ENCODE data around the gene RPL36. TPM values are rescaled to one million over a fixed set of nuclear protein-coding genes. Genes with fewer than 3 reads are reported as not detected.

The RPL36 gene
- total and polyA plus RNA-seq, 9 of the 15 experiments (the other 6 are each of a cell fraction or from before 2014, with no cell fraction given): 350 to 3,412 (median 1,507) TPM

GRCh38 chr19:5690955-5691821 is 1.1 kb downstream of the RPL36 start (continued):
- TF ChIP-seq FOXO4 (CRISPR knock-in tag; IDR thresholded peaks at IDR 0.05): 0 out of 2 replicates have a peak, but pooled peaks have one; percentile 11
- TF ChIP-seq GATAD2A (IDR thresholded peaks at IDR 0.05): no peak
- peak; percentile 98 for TF ChIP-seq POLR2AphosphoS2 (IDR thresholded peaks at IDR 0.05; ENCODE audit: low read length)
- TF ChIP-seq IRF2 (CRISPR knock-in tag; IDR thresholded peaks at IDR 0.05): no peak
- no peak for TF ChIP-seq SAFB2 (IDR thresholded peaks at IDR 0.05; ENCODE audit: borderline replicate concordance, low read depth, low read length, severe bottlenecking)
- TF ChIP-seq REST (IDR thresholded peaks at IDR 0.05; ENCODE audit: borderline replicate concordance): no peak
- TF ChIP-seq REST (CRISPR knock-in tag; IDR thresholded peaks at IDR 0.05; ENCODE audit: low read depth): 0 out of 2 replicates have a peak, but pooled peaks have one; percentile 19
- TF ChIP-seq ZBTB26 (CRISPR knock-in tag; IDR thresholded peaks at IDR 0.05): peak; percentile 33; the same call in 1 of the 2 replicates
- no peak for TF ChIP-seq PTTG1 (tag; IDR thresholded peaks at IDR 0.05; ENCODE audit: low read depth)
- peak; percentile 36; the same call in 1 of the 2 replicates for TF ChIP-seq CHD2 (IDR thresholded peaks at IDR 0.05; ENCODE audit: low read depth, low read length)
- peak in 1 of 2 experiments; percentile 45; a peak in 1 of 4 replicates for TF ChIP-seq MNT (conservative IDR thresholded peaks at IDR 0.05)
- TF ChIP-seq NCOA4 (IDR thresholded peaks at IDR 0.05; ENCODE audit: partially characterized antibody): no peak
- TF ChIP-seq SMAD1 (IDR thresholded peaks at IDR 0.05; ENCODE audit: low read depth, low read length, partially characterized antibody): peak; percentile 29
- no peak for TF ChIP-seq MCM2 (IDR thresholded peaks at IDR 0.05; ENCODE audit: low read depth)
- TF ChIP-seq TCF7 (IDR thresholded peaks at IDR 0.05; ENCODE audit: borderline replicate concordance): no peak

All from K562 (cell line).